H1 (cell line): ENCODE data around the gene SELENOO. TPM values are rescaled to one million over a fixed set of nuclear protein-coding genes. Genes with fewer than 3 reads are reported as not detected.

Source experiments
- FOSL1 ChIP-seq: IDR thresholded peaks from 2 replicates; pipeline ENCODE4 v1.6.1; 2011; ENCODE audit warnings: mild to moderate bottlenecking, low read depth, low read length, moderate library complexity; ENCODE audit not compliant: insufficient read depth
- GABPA ChIP-seq: IDR thresholded peaks from 2 replicates; pipeline ENCODE4 v1.6.1; 2011; ENCODE audit warnings: mild to moderate bottlenecking, low read length, moderate library complexity, borderline replicate concordance; ENCODE audit not compliant: insufficient read depth
- NANOG ChIP-seq: IDR thresholded peaks from 2 replicates; pipeline ENCODE4 v1.6.1; 2011; ENCODE audit warnings: low read length, low read depth, mild to moderate bottlenecking, inconsistent platforms; ENCODE audit not compliant: insufficient read depth, poor library complexity, severe bottlenecking
- NRF1 ChIP-seq: IDR thresholded peaks from 2 replicates; pipeline ENCODE4 v1.6.1; 2011; ENCODE audit warnings: mild to moderate bottlenecking, low read depth, low read length, improper control_type of control experiment
- SIRT6 ChIP-seq: IDR thresholded peaks from one replicate; pipeline ENCODE4 v1.7.1; 2012; ENCODE audit warnings: low read length, inconsistent platforms
- polyA plus RNA-seq, 7 experiments: library from polyadenylated mRNA; depleted of rRNA in 3 of 7; stranded (reverse) in 5 of 7; unstranded in 2 of 7; fragments of >200 nt in 5 of 7; fragments of 200-250 nt in 2 of 7; gene quantifications; 1 replicate in 5 of 7; 2 replicates in 1 of 7; 4 replicates in 1 of 7; pipeline versions ENCODE4 v1.2.1 to v1.2.3, GENCODE V29; 2011 to 2013; ENCODE audit warnings: missing spikeins in 2 of 7, mixed read lengths in 2 of 7
- total RNA-seq: library from RNA; stranded (reverse); fragmentation: NEBNext Ultra II Directional; extraction: Animal tissue kit (Norgen Biotek cat#: 25700); gene quantifications from 2 replicates; pipeline ENCODE4 v1.2.1, GENCODE V29; 2021

SELENOO gene
- total and polyA plus RNA-seq, 2 of the 8 experiments (the other 6 are each of a cell fraction or from before 2014, with no cell fraction given): 18.6 to 25.1 TPM

DNA sequence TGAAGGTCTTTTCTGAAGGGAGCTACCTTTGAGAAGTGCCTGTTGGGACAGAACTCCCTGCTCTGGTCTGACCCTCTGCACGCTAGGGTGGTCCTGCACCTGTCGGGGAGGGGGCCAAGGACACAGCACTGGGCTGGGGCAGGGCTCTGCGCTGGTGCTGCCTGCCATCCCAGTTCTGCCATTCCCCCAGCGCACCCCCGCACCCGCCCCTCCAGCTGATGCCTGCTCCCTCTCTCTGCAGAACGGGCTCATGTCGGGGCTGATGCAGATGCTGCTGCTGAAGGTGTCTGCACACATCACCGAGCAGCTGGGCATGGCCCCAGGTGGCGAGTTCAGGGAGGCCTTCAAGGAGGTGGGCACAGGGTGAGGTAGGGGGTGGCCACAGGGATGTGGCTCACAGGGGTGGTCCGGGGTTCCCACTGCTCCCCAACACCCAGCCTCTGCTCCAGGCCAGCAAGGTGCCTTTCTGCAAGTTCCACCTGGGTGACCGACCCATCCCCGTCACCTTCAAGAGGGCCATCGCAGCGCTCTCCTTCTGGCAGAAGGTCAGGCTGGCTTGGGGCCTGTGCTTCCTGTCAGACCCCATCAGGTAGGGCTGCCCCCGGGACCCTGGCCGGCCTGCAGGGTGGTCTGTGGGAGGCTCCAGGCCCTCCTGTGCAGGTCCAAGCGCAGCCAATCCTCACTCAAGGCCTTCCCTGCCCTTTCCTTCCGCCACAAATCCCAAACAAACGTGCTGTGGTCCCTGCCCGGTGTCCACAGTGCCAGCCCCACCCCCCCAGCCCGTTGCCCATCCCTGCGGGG is 3.6 kb upstream of the SELENOO start (continued):
- no peak for TF ChIP-seq NRF1
- TF ChIP-seq FOSL1: no peak
- no peak for TF ChIP-seq GABPA
- TF ChIP-seq SIRT6: no peak
- TF ChIP-seq NANOG: no peak
- TF ChIP-seq, all 59 proteins: peak for 0
